Panc1 (cell line): ENCODE results near the gene MYPN. TPM values are rescaled to one million over a fixed set of nuclear protein-coding genes. Genes with fewer than 3 reads are reported as not detected.

Experiments used
- ATAC-seq: fragments of 200-7000 bp; cut with Tn5 transposase; 2 replicates; pipeline ENCODE4 v1.9.1; 2020; ENCODE audit warnings: mild to moderate bottlenecking, moderate library complexity
- BruUV-seq: library from RNA; stranded (reverse); fragments of 400-500 nt; replicated peaks from 2 replicates; lab custom pipeline; 2021; lab: Mats Ljungman, UMichigan
- CTCF ChIA-PET: fragments of 300-600 bp; sonication (Branson Sonifier 250); formaldehyde crosslinking; loops from one replicate; lab custom pipeline; 2022; ENCODE audit warnings: antibody characterized with exemption; lab: Charles Lee
- POLR2A ChIA-PET: fragments of 300-600 bp; sonication (Branson Sonifier 250); formaldehyde crosslinking; loops from one replicate; lab custom pipeline; 2022; ENCODE audit warnings: antibody characterized with exemption; lab: Charles Lee
- DNase-seq: peaks from one replicate; pipeline ENCODE4 v3.0.0-alpha.2; 2010; ENCODE audit warnings: low read depth, low spot score
- H3K27ac ChIP-seq: 2 replicates; pipeline ENCODE4 v1.5.1; 2011; ENCODE audit warnings: mild to moderate bottlenecking, low read length, inconsistent platforms
- H3K27me3 ChIP-seq: fragments of 200-500 bp; sonication (Bioruptor generic); 2 replicates; pipeline ENCODE4 v1.6.0; 2014; ENCODE audit warnings: low read length, inconsistent platforms; ENCODE audit not compliant: control insufficient read depth, insufficient read depth
- H3K36me3 ChIP-seq: fragments of 200-500 bp; sonication (Bioruptor generic); 2 replicates; pipeline ENCODE4 v1.5.1; 2014; ENCODE audit warnings: inconsistent platforms, mild to moderate bottlenecking, low read length, moderate library complexity; ENCODE audit not compliant: control insufficient read depth, insufficient read depth
- H3K4me1 ChIP-seq: 2 replicates; pipeline ENCODE4 v1.5.1; 2011; ENCODE audit warnings: inconsistent platforms, mild to moderate bottlenecking, low read length, moderate library complexity; ENCODE audit not compliant: control insufficient read depth, insufficient read depth
- H3K4me3 ChIP-seq, 2 experiments: 2 replicates each; pipeline ENCODE4 v1.5.1; 2011 to 2012; ENCODE audit warnings: low read depth in 2 of 2, low read length in 2 of 2, mild to moderate bottlenecking in 2 of 2, inconsistent platforms in 1 of 2, moderate library complexity in 1 of 2
- H3K9me3 ChIP-seq: fragments of 200-500 bp; sonication (Bioruptor generic); 2 replicates; pipeline ENCODE4 v1.5.1; 2014; ENCODE audit warnings: low read depth, mild to moderate bottlenecking, inconsistent platforms, low read length, moderate library complexity; ENCODE audit not compliant: control insufficient read depth, insufficient read depth
- POLR2AphosphoS5 ChIP-seq: IDR thresholded peaks from 2 replicates; pipeline ENCODE4 v1.6.1; 2012; ENCODE audit warnings: mild to moderate bottlenecking, low read depth, low read length, moderate library complexity
- REST ChIP-seq, 2 experiments: IDR thresholded peaks; 2 replicates each; pipeline ENCODE4 v1.6.1; 2011 to 2012; ENCODE audit warnings: low read depth in 2 of 2, control low read depth in 1 of 2, low read length in 1 of 2, mild to moderate bottlenecking in 1 of 2, moderate library complexity in 1 of 2; ENCODE audit not compliant: insufficient read depth in 1 of 2
- SIN3A ChIP-seq: IDR thresholded peaks from 2 replicates; pipeline ENCODE4 v1.6.1; 2012; ENCODE audit warnings: low read depth, mild to moderate bottlenecking, low read length, moderate library complexity, borderline replicate concordance; ENCODE audit not compliant: insufficient read depth
- TCF7L2 ChIP-seq: IDR thresholded peaks from 2 replicates; pipeline ENCODE4 v1.6.1; 2011; ENCODE audit warnings: mild to moderate bottlenecking, low read depth, low read length, inconsistent platforms
- in situ Hi-C: cut with HindIII; loops from 2 replicates; pipeline ENCODE4 v1.10.0; 2016; ENCODE audit warnings: low sequenced_read_pairs, low pct_unique_long_range_greater_than_20kb
- intact Hi-C: fragments of 100-400 bp; cut with micrococcal nuclease; formaldehyde crosslinking; loops from one replicate; pipeline ENCODE4 v1.10.0; 2022; ENCODE audit not compliant: unreplicated experiment
- total RNA-seq: library from RNA; stranded (reverse); gene quantifications from one replicate; pipeline ENCODE4 v1.2.1, GENCODE V29; 2021; ENCODE audit not compliant: unreplicated experiment
- TF ChIP-seq, protein P1 (sequence below): fragments of 450-650 bp; IDR thresholded peaks from 2 replicates; pipeline ENCODE4 v1.5.1; 2017; ENCODE audit warnings: mild to moderate bottlenecking

The MYPN gene
- total RNA-seq, 1 experiment from 2014 or later: 39.1 TPM

DNA sequence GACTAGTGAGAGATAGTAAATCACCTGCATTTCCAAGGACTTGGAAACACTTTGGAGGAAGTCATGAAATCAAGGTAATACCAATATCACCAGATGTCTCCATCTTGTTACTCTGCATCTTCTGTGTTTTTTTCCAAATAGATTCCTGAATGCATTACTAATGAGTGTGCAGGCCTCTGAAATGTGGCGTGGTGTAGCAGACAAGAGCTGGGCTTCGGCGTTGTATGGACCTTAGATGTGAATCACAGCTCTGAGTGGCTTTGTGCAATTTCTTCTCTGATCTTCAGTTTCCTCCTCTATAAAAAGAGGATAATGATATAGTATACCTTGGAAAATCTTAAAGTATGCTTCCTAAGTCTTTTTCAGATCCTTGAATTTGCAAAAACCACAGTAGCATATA, 9.6 kb upstream of the MYPN start:
- Histone ChIP-seq H3K27me3 (no peaks in the 10 kb centered on the region), H3K4me3 (no peak overlapping the region), H3K4me1 (peaks cover 89% of the 10 kb centered on the region), H3K36me3 (no peaks in the 10 kb centered on the region), H3K27ac (peak overlapping the region; percentile 100), H3K9me3 (no peaks in the 10 kb centered on the region)
- BruUV-seq: no TSS peak
- DNase-seq: no peak
- CTCF ChIA-PET: no interaction called here
- intact Hi-C loops: no loop called here
- TF ChIP-seq POLR2AphosphoS5 (no peak), SIN3A (no peak), REST (IDR thresholded peaks at IDR 0.05; ENCODE audit: insufficient read depth in 1 of 2, low read depth in 2 of 2, low read length in 1 of 2) (no peak), TCF7L2 (no peak)
- TF ChIP-seq, protein P1, sequence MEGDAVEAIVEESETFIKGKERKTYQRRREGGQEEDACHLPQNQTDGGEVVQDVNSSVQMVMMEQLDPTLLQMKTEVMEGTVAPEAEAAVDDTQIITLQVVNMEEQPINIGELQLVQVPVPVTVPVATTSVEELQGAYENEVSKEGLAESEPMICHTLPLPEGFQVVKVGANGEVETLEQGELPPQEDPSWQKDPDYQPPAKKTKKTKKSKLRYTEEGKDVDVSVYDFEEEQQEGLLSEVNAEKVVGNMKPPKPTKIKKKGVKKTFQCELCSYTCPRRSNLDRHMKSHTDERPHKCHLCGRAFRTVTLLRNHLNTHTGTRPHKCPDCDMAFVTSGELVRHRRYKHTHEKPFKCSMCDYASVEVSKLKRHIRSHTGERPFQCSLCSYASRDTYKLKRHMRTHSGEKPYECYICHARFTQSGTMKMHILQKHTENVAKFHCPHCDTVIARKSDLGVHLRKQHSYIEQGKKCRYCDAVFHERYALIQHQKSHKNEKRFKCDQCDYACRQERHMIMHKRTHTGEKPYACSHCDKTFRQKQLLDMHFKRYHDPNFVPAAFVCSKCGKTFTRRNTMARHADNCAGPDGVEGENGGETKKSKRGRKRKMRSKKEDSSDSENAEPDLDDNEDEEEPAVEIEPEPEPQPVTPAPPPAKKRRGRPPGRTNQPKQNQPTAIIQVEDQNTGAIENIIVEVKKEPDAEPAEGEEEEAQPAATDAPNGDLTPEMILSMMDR: no peak
- POLR2A ChIA-PET: interaction anchor here (1.4 kb wide), 1 partner anchor 9 kb away, joined by 6 read pairs; the partner anchor contains the start of gene MYPN
- 0 out of 2 replicates have a peak, but pooled peaks have one; percentile 43 for ATAC-seq
- in situ Hi-C loops: no loop called here

GRCh38 chr10:68101066-68101465, 8.2 kb upstream of the MYPN start:
- Histone ChIP-seq H3K9me3 (no peaks in the 10 kb centered on the region), H3K27me3 (no peaks in the 10 kb centered on the region), H3K4me1 (peaks cover 90% of the 10 kb centered on the region), H3K4me3 (no peak overlapping the region), H3K27ac (peak overlapping the region; percentile 100), H3K36me3 (no peaks in the 10 kb centered on the region)
- ATAC-seq (no peak), DNase-seq (no peak)
- in situ Hi-C loops (no loop called here), intact Hi-C loops (no loop called here)
- ChIA-PET CTCF (no interaction called here), POLR2A (interaction anchor here (0.6 to 1.0 kb wide), 4 partner anchors 9 to 28 kb away, joined by 3 to 4 read pairs (median 3); no protein-coding TSS in a partner anchor)
- no peak for TF ChIP-seq SIN3A
- no peak for TF ChIP-seq POLR2AphosphoS5
- TF ChIP-seq REST (IDR thresholded peaks at IDR 0.05; ENCODE audit: insufficient read depth in 1 of 2, low read depth in 2 of 2, low read length in 1 of 2): no peak
- no peak for TF ChIP-seq TCF7L2
- TF ChIP-seq, protein P1: no peak
- BruUV-seq: no TSS peak
